ENCODE measurements around the gene PCDHGA1.
"Not testable (repeated sequence)": the region's sequence is repeated elsewhere in the genome, so short reads cannot be mapped to it uniquely, and the experiment has no call there.

DNA sequence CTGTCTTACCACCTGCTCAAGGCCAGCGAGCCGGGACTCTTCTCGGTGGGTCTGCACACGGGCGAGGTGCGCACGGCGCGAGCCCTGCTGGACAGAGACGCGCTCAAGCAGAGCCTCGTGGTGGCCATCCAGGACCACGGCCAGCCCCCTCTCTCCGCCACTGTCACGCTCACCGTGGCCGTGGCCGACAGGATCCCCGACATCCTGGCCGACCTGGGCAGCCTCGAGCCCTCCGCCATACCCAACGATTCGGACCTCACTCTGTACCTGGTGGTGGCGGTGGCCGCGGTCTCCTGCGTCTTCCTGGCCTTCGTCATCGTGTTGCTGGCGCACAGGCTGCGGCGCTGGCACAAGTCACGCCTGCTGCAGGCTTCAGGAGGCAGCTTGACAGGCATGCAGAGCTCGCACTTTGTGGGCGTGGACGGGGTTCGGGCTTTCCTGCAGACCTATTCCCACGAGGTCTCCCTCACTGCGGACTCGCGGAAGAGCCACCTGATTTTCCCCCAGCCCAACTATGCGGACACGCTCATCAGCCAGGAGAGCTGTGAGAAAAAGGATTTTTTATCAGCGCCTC, 10.6 kb downstream of the PCDHGA1 start:
- TF ChIP-seq BHLHE40 (IDR thresholded peaks at IDR 0.05; ENCODE audit: borderline replicate concordance); SUZ12 (IDR thresholded peaks at IDR 0.05); FOXK2 (IDR thresholded peaks at IDR 0.05); SP1 (IDR thresholded peaks at IDR 0.05): not testable (repeated sequence)

Measured in HEK293T (cell line).